K562 (cell line): ENCODE data around the gene FLOT2. TPM values are rescaled to one million over a fixed set of nuclear protein-coding genes. Genes with fewer than 3 reads are reported as not detected.

Source experiments
- ATAC-seq: fragments of 200-7000 bp; cut with Tn5 transposase; 3 replicates; pipeline ENCODE4 v1.9.1; 2020; ENCODE audit warnings: moderate library complexity
- BruUV-seq: library from RNA; stranded (reverse); fragments of 400-500 nt; replicated peaks from 2 replicates; lab custom pipeline; 2021; lab: Mats Ljungman, UMichigan
- CTCF ChIA-PET: fragments of 300-600 bp; formaldehyde crosslinking; extraction: SDS; loops from one replicate; lab custom pipeline; 2021; ENCODE audit warnings: low intra/inter-chr PET ratio; lab: Yijun Ruan, JAX
- POLR2A ChIA-PET: fragments of 300-600, 350-650 bp; sonication (Branson Sonifier 250); formaldehyde crosslinking; extraction: SDS; loops from one replicate; lab custom pipeline; 2021; ENCODE audit warnings: antibody characterized with exemption, inconsistent platforms; lab: Yijun Ruan, JAX
- DNase-seq, 4 experiments: peaks; one replicate each; pipeline versions ENCODE4 v3.0.0 to v3.0.0-alpha.2; 2011 to 2018; ENCODE audit warnings: low spot score in 3 of 4, mixed read lengths in 3 of 4; ENCODE audit errors: extremely low read depth in 1 of 4
- FAIRE-seq: peaks from 2 replicates; lab custom pipeline; 2011; peaks lifted over from hg19 to GRCh38; lab: Jason Lieb, UNC
- H2AFZ ChIP-seq: 2 replicates; pipeline ENCODE4 v1.6.0; 2011; ENCODE audit warnings: low read depth, low read length, control low read depth, inconsistent platforms
- H3K27ac ChIP-seq: fragments of 200-600 bp; 3 replicates; pipeline ENCODE4 v1.8.0; 2011; ENCODE audit warnings: low read depth, mild to moderate bottlenecking, control low read depth, inconsistent platforms, low read length, moderate library complexity, mixed read lengths; ENCODE audit errors: extremely low read depth
- H3K27me3 ChIP-seq, 2 experiments: fragments of 300-600 bp in 1 of 2; 2 replicates in 1 of 2; 3 replicates in 1 of 2; pipeline versions ENCODE4 v1.6.0 to v1.8.0; 2011; ENCODE audit warnings: inconsistent platforms in 2 of 2, low read length in 2 of 2, mild to moderate bottlenecking in 1 of 2, mixed read lengths in 1 of 2, moderate library complexity in 1 of 2; ENCODE audit not compliant: control insufficient read depth in 2 of 2, insufficient read depth in 2 of 2
- H3K36me3 ChIP-seq: fragments of 300-600 bp; 3 replicates; pipeline ENCODE4 v1.8.0; 2011; ENCODE audit warnings: mild to moderate bottlenecking, low read length, inconsistent platforms; ENCODE audit not compliant: control insufficient read depth, insufficient read depth
- H3K4me1 ChIP-seq, 2 experiments: fragments of 200-600 bp in 1 of 2; replicated peaks in 1 of 2; 2 replicates in 1 of 2; 3 replicates in 1 of 2; pipeline versions ENCODE4 v1.5.1 to v1.8.0; 2011; ENCODE audit warnings: inconsistent platforms in 2 of 2, low read length in 2 of 2, mild to moderate bottlenecking in 1 of 2, mixed read lengths in 1 of 2, moderate library complexity in 1 of 2; ENCODE audit not compliant: control insufficient read depth in 2 of 2, insufficient read depth in 2 of 2
- H3K4me2 ChIP-seq: 2 replicates; pipeline ENCODE4 v1.6.1; 2011; ENCODE audit warnings: low read length, control low read depth, inconsistent platforms, mixed read lengths; ENCODE audit not compliant: insufficient read depth
- H3K4me3 ChIP-seq: fragments of 200-600 bp; sonication (generic), shearing (Covaris generic); 2 replicates; pipeline ENCODE4 v1.5.1; 2016; ENCODE audit warnings: control low read depth, inconsistent platforms
- H3K79me2 ChIP-seq: fragments of 200-600 bp; 3 replicates; pipeline ENCODE4 v1.8.0; 2011; ENCODE audit warnings: low read length, inconsistent platforms; ENCODE audit not compliant: control insufficient read depth, insufficient read depth
- H3K9ac ChIP-seq, 2 experiments: 2 replicates each; pipeline versions ENCODE4 v1.6.0 to v1.6.1; 2011; ENCODE audit warnings: low read depth in 2 of 2, low read length in 2 of 2, control low read depth in 1 of 2, inconsistent platforms in 1 of 2, mild to moderate bottlenecking in 1 of 2, mixed read lengths in 1 of 2; ENCODE audit not compliant: insufficient read depth in 1 of 2
- H3K9me1 ChIP-seq: one replicate; pipeline ENCODE4 v1.6.0; 2011; ENCODE audit warnings: inconsistent platforms, mild to moderate bottlenecking, low read length, moderate library complexity; ENCODE audit not compliant: control insufficient read depth, insufficient read depth
- H3K9me3 ChIP-seq: replicated peaks from 2 replicates; pipeline ENCODE4 v1.5.1; 2011; ENCODE audit warnings: low read depth, low read length, inconsistent platforms; ENCODE audit not compliant: control insufficient read depth, insufficient read depth
- H4K20me1 ChIP-seq: replicated peaks from 2 replicates; pipeline ENCODE4 v1.6.1; 2011; ENCODE audit warnings: low read length, inconsistent platforms, mixed read lengths; ENCODE audit not compliant: control insufficient read depth, insufficient read depth
- BCLAF1 ChIP-seq, 2 experiments: fragments of 450-650 bp in 1 of 2; IDR thresholded peaks; 2 replicates each; pipeline ENCODE4 v1.6.1; 2011 to 2017; ENCODE audit warnings: low read depth in 2 of 2, antibody characterized with exemption in 1 of 2, borderline replicate concordance in 1 of 2, low read length in 1 of 2, mild to moderate bottlenecking in 1 of 2, mixed read lengths in 1 of 2; ENCODE audit not compliant: control insufficient read depth in 1 of 2
- CBX5 ChIP-seq: IDR thresholded peaks from 2 replicates; pipeline ENCODE4 v1.6.1; 2014; ENCODE audit warnings: low read depth, borderline replicate concordance
- EP300 ChIP-seq: IDR thresholded peaks from 2 replicates; pipeline ENCODE4 v1.6.1; 2012; ENCODE audit warnings: low read length, improper control_type of control experiment
- HMGN3 ChIP-seq: IDR thresholded peaks from 2 replicates; pipeline ENCODE4 v1.6.1; 2011; ENCODE audit warnings: borderline replicate concordance, low read depth, mild to moderate bottlenecking, mixed read lengths, low read length; ENCODE audit not compliant: insufficient read length; ENCODE audit errors: extremely low read depth
- KLF16 ChIP-seq: IDR thresholded peaks from 2 replicates; pipeline ENCODE4 v1.6.1; 2016; ENCODE audit warnings: antibody characterized with exemption
- MIER1 ChIP-seq: fragments of 450-650 bp; IDR thresholded peaks from 2 replicates; pipeline ENCODE4 v1.6.1; 2016; ENCODE audit warnings: antibody characterized with exemption, mild to moderate bottlenecking, low read depth
- ZKSCAN1 ChIP-seq: fragments of 150-350 bp; IDR thresholded peaks from 2 replicates; pipeline ENCODE4 v1.6.1; 2016; ENCODE audit warnings: low read depth, low read length
- ZNF224 ChIP-seq: sonication (generic); formaldehyde crosslinking; IDR thresholded peaks from 2 replicates; pipeline ENCODE4 v1.8.0; 2022; ENCODE audit warnings: mild to moderate bottlenecking, missing genetic modification reagents
- ZNF561 ChIP-seq: fragments of 450-650 bp; formaldehyde crosslinking; conservative IDR thresholded peaks from 2 replicates; pipeline ENCODE4 v1.4.0; 2020; ENCODE audit warnings: mild to moderate bottlenecking, moderate library complexity
- WGBS: fragments of 100-300 bp; shearing (Covaris generic); methylation state at CpG from one replicate; pipeline ENCODE4 v1.1.6; 2016; ENCODE audit warnings: low coverage, mixed read lengths; ENCODE audit not compliant: insufficient coverage; ENCODE audit errors: missing lambda C conversion rate; 5-methylcytosine and 5-hydroxymethylcytosine counted together
- in situ Hi-C: fragments of 300-500 bp; cut with MboI; formaldehyde crosslinking; loops from 4 replicates; pipeline ENCODE4 v1.15.0; 2018; ENCODE audit warnings: inconsistent platforms, mixed read lengths
- intact Hi-C: fragments of 100-400 bp; cut with micrococcal nuclease; formaldehyde crosslinking; loops from 2 replicates; pipeline ENCODE4 v1.14.2; 2022
- polyA plus RNA-seq, 8 experiments: library from polyadenylated mRNA; depleted of rRNA in 4 of 8; stranded (reverse) in 5 of 8; unstranded in 3 of 8; fragments of >200 nt; fragmentation: Nextera tagmentation in 2 of 8; fragmentation: Illumina TruSeq in 1 of 8; extraction: Ambion mirVana in 2 of 8; extraction: Trizol in 1 of 8; gene quantifications; 2 replicates each; pipeline versions ENCODE4 v1.2.1 to v1.2.3, GENCODE V29; 2011 to 2014; ENCODE audit warnings: inconsistent platforms in 1 of 8, missing spikeins in 1 of 8
- total RNA-seq, 7 experiments: library from RNA; depleted of rRNA in 6 of 7; stranded (reverse); fragments of >200 nt in 6 of 7; fragmentation: Illumina TruSeq in 2 of 7; extraction: Trizol in 2 of 7; gene quantifications; 2 replicates each; pipeline versions ENCODE4 v1.2.1 to v1.2.3, GENCODE V29; 2011 to 2021; ENCODE audit warnings: low replicate concordance in 1 of 7

Gene FLOT2
- total and polyA plus RNA-seq, 9 of the 15 experiments (the other 6 are each of a cell fraction or from before 2014, with no cell fraction given) = 17.5 to 138 (median 41.7) TPM

- TF ChIP-seq MIER1 (no peak), KLF16 (no peak), ZNF561 (CRISPR knock-in tag) (no peak)
Observed at GRCh38 chr17:28944343-28944742, 46.8 kb upstream of the FLOT2 start (continued).

- H3K9me3 ChIP-seq = no peaks in the 10 kb centered on the region
- H3K36me3 ChIP-seq = peaks cover 79% of the 10 kb centered on the region
- no peak overlapping the region for H3K9ac ChIP-seq
- FAIRE-seq = no peak
- ChIA-PET CTCF (no interaction called here), POLR2A (interaction anchor here (1.1 to 1.3 kb wide), 3 partner anchors 8 to 366 kb away, joined by 3 to 5 read pairs (median 4); partner anchors contain the start of gene ALDOC)
- in situ Hi-C loops (no loop called here), intact Hi-C loops (no loop called here)
- no peaks in the 10 kb centered on the region for H3K27me3 ChIP-seq
- no peaks in the 10 kb centered on the region for H3K9me1 ChIP-seq
- H2AFZ ChIP-seq = no peak overlapping the region
- no TSS peak for BruUV-seq
- H3K4me3 ChIP-seq = no peak overlapping the region
- H3K4me2 ChIP-seq = no peak overlapping the region
- H3K27ac ChIP-seq = no peak overlapping the region
- no peak for TF ChIP-seq ZKSCAN1
- TF ChIP-seq ZNF224 = no peak
- no peak for TF ChIP-seq HMGN3
- no peak for TF ChIP-seq EP300
- no peak for TF ChIP-seq BCLAF1 (IDR thresholded peaks at IDR 0.05; ENCODE audit: borderline replicate concordance in 1 of 2, control insufficient read depth in 1 of 2, low read depth in 2 of 2, low read length in 1 of 2)
- no peak for TF ChIP-seq CBX5
- no peak for DNase-seq
- peaks cover 92% of the 10 kb centered on the region for H3K79me2 ChIP-seq
- 91% methylated on average over 2 of the region's 2 CpGs for WGBS
- no peak for ATAC-seq
- H3K4me1 ChIP-seq = peaks cover 0 to 6% of the 10 kb centered on the region in 2 experiments; a peak in 2 of 5 replicates
- H4K20me1 ChIP-seq = peaks cover 6% of the 10 kb centered on the region; the same call in 1 of the 2 replicates
Observed at GRCh38 chr17:28942925-28943324, 45.4 kb upstream of the FLOT2 start.
